ELR (cell line): ENCODE measurements around the gene RBBP8.
"Not testable (repeated sequence)": the region's sequence is repeated elsewhere in the genome, so short reads cannot be mapped to it uniquely, and the experiment has no call there.

ENCODE experiments used
- DNase-seq: peaks from one replicate; pipeline ENCODE4 v3.0.0-alpha.2; 2015; ENCODE audit warnings: low read depth

The RBBP8 gene

DNA sequence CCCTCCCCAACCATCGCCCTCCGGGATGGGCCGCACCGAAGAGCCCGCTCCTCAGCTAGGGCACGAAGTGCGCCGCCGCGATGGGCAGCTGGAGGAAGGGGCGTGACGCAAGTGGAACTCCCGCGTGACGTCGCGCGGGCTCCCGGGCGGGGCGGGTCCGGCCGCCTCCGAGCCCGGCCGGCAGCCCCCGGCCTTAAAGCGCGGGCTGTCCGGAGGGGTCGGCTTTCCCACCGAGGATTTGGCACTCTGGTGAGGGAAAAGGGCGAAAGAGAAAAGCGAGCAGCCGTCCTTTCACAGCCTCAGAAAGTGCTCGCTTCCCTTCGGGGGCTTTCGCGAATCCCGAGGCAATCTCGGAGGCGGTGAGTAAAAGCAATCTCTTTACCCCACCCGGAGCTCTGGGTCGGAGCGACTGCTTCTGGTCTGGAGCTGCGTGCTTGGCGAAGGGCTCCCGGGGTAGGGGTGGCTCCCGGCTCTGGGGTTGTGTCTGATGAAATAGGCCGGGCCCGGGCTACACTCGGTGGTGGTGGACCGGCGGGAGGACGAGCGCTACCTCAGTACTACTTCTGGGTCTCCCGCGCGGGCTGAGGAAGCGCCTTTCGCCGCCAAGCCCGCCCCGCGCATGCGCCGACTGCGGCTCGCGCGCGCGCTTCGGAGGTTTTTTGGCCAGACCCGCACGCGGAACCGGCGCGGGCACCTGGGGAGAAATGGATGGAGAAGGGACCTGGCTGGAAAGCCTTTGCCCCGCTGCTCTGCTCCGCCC is at the start of gene RBBP8:
TSS of gene RBBP8 (plus strand) at position 123 of the 760 bp plus-strand sequence. CDS start 3,524 bp downstream, outside the sequence.
- DNase-seq, result peak; percentile 85

DNA sequence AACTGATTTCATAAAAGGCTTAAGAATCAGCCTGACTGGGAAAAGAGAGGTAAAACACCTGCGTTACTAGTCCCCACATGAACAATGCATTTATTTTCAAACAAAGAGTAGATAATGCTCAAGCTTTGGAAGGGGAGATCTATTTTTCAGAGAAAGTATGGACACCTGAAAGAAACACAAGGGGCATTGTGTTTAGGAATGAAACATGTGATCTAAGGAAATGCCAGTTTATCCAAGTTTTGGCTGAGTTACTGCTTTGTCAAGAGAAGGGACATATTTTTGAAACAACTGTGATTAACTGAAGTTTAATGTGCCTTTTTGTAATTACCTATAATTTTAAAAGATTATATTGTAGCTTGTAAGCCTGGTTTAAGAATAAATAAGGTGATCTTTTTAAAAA is 49.3 kb upstream of the RBBP8 start:
- no peak for DNase-seq

DNA sequence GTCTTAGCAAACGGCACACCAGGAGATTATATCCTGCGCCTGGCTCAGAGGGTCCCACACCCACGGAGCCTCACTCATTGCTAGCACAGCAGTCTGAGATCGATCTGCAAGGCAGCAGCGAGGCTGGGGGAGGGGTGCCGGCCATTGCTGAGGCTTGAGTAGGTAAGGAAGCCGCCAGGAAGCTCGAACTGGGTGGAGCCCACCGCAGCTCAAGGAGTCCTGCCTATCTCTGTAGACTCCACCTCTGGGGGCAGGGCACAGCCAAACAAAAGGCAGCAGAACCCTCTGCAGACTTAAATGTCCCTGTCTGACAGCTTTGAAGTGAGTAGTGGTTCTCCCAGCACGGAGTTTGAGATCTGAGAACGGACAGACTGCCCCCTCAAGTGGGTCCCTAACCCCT is 47.4 kb upstream of the RBBP8 start:
- not testable (repeated sequence) for DNase-seq

DNA sequence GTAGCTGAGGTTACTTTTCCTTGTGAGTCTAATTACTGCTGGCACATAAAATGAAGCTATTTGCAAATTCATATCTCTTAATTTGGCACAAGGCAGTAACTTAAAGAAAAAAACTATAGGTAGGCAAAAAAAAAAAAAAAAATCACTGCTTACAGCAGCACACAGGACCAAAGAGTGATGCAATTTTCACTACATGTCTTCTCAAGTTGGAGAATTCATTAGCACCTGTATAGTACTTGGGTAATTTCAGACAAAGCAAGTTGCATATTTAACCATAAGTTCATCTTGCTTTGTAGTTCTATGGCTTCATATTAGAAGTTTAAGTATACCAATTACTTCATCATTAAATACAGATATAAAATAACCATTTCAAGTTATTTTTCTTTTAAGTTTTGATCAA is 33.7 kb upstream of the RBBP8 start:
- no peak for DNase-seq

DNA sequence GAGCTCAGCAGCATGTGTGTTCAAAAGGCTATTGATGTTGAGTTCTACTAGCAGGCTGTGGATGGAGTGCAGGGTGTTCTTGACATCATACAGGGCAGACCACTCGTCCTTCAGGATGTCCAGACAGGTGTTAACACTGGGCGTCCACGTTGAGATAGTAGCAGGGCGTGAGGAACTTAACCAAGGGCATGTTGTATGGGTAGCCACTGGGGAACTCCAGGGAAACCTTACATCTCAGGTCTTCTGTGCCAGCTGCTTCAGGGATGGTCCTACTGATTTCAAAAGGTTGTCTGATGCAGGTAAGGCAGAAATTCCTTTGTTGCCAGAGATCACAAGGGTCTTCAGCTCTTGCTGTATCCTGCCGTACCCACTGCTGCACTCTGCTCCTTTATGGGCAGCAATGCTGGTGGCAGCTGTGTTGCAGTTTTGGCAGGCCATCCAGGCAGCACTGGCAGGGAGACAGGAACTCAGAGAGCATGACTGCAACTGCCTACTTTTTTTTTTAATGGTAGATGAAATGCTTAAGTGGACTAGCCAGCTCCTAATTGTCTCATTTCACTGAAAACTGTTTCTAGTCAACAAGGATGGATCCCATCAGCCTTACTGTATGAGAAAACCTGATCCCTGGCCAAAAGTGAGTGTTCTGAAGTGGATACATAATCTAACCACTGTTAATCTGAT is 32.4 kb upstream of the RBBP8 start:
- DNase-seq, result no peak

DNA sequence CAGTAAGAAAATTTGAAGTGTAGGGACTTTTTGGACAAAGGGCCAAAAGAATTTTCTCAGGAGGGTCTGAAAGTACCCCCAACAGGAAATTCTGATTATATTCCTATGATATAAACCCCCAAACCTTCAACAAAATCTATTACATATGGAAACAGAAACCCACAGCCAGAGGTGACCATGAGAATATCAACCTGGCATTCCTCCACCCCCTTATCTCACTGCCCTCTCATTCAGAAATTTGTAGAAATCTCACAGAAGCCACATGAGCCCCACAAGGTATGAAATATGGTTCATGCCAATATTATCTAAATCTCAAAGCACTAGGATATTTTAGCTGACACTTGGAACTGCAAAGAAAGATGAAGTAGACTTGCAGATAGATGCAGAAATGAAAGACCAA is 31.0 kb upstream of the RBBP8 start:
- DNase-seq, result no peak

DNA sequence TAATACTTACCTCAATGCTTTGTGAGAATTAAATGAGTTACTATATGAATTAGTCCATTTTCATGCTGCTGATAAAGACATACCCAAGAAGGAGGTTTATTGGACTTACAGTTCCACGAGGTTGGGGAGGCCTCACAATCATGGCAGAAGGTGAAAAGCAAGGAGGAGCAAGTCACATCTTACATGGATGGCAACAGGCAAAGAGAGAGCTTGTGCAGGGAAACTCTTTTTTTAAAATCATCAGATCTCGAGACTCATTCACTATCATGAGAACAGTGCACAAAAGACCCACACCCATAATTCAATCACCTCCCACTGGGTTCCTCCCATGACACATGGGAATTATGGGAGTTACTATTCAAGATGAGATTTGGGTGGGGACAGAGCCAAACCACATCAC is 29.9 kb upstream of the RBBP8 start:
- not testable (repeated sequence) for DNase-seq

DNA sequence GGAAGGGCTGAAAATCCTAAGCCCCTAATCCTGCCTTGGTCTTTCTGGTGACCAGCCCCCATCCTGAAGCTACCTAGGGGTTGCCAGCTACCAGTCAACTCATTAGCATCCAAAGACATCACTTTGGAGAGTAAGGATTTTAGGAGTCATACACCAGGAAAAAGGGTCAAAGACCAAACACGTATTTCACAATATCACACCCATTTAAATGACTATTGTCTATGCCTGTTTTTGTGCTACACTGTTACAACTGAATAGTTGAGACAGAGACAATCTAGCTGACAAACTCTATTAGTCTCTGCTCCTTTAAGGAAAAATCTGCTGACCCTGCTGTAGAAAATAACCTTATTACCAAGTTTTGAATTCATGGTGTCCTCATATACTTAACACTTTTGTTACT is 21.0 kb upstream of the RBBP8 start:
- no peak for DNase-seq

DNA sequence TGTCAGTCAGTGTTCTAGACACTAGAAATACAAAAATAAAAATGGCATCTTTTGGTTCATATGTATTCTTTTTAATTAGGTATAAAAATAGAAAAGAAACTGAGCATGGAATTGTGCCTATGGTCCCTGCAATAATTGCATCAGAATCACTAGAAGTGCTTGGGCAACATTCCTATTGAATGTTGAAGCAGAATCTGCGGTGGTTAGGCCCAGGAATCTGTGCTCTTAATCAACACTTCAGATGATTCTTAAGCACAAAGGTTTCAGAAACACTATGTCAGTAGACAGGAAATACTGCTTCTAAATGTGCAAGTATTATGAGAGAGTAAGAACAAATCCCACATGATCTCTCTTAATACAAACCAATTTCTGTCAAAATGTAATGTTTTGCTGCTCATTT is 20.3 kb upstream of the RBBP8 start:
- no peak for DNase-seq

DNA sequence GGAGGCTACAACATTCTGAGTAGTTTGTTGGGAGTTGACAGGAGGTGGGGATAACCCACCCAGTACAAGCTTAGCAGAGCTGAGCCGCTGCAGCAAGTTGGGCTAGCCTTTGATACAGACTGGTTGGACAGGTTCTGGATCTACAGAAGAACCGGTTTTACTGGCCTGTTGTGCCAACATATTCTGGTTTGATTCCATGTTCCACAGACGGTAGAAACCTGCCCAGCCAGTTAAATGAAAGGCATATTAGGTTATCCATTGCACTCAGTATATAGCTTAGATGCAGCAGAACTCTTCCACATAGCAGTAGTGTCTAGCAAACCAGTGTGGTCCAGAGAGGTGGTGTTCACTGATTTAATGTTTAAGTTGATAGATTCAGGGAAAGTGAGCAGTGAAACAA is 19.3 kb upstream of the RBBP8 start:
- DNase-seq, result no peak

DNA sequence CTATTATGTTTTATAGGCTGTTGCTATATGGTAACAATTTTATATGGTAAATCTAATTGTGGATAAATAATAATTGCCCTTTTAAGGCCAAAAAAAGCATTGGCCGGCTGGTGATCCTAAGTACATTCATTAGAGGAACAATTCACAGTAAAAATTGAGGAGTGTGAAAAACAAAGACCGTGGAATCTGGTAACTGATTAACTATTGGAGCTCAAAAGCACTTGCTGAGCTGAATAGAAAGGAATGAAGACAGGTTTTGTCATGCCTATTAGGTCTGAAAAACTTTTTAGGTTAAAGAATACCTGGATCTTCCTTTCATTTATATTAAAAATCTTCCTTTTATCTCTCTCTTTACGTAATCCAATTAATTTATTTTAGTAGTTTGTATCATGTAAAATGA is 18.5 kb upstream of the RBBP8 start:
- DNase-seq, result no peak

DNA sequence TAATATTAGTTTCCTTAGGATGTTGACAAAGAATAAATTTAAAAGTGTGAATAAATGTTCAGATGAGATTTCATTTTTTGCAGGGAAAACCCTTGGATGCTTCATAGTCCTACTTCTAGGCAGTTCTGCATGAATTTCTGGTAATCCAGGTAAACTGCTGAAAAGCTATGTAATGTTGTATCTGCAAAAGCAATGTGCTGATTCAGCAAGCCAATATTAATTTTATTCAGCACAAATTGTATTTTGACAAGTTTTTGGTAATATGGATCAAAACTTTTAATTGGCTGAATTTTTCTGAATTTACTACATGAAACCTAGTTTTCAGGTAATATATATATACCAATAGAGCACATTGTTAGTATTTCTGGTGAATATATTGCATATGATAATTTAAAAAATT is 17.8 kb upstream of the RBBP8 start:
- no peak for DNase-seq

DNA sequence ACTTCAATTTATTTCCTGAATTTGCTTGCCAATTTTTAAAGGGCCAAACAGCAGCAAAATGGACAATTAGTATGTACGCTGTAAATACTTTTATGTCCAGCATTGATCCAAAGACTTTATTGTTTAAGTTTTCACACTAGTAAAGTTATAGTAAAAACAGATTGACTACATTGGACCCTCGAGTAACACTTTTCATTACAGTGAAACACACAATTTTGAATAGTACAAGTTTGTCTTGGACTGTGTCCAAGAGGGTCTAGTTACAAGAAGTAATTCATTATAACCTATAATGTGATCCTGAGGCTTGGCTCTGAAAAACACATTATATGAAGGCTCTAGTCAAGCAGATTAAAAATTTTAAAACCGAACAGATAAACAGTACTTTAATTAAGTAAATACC is 11.4 kb upstream of the RBBP8 start:
- DNase-seq, result no peak

DNA sequence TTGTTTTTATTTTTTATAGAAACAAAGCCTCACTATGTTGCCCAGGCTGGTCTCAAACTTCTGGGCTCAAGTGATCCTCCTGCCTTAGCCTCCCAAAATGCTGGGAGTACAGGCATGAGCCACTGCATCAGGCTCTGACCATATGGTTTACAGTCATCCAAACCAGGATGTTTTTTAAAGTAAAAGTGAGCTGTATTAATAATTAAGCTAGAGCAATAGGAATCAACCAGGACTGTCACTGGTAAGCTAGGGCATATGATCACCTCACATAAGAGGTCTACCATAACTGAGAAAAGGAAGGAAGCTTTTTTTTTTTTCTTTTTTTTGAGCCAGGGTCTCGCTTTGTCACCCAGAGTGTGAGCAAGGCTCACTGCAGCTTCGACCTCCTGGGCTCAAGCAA is 8.5 kb upstream of the RBBP8 start:
- no peak for DNase-seq

DNA sequence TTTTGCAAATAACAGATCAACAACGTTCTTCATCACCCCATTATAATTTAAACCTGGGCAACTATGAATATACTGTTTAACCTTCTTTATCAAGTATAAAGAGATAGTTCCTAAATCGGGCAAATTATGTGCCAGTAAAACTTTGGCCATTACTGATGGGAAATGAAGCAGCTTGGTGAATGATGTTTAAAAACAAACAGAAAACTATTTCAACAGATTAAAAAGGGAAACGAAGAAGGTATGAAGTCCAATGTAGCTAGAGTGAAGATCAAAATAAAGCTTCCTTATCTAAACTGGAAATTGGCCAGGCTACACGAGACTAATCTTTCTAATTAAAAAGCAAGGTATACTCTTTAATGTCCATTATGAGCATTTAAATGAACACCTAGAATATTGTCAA is 6.7 kb upstream of the RBBP8 start:
- no peak for DNase-seq

DNA sequence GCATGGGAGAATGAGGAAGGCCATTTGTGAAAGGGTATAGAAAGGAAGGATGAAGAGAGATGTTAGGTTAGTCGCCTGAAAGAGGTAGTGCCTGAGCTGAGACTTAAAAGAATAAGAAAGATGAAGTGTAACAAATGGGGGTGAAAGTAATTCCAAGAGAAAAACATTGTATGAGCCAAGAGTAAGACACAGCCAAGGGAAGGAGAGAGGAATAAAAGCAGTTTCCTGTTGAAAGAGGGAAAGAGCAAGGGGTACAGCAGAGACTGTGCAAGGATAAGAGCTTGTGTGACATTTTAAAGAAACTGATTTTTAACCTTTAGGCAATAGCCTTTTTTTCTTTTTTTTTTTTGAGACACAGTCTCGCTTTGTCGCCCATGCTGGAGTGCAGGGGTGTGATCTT is 4.8 kb upstream of the RBBP8 start:
- no peak for DNase-seq

DNA sequence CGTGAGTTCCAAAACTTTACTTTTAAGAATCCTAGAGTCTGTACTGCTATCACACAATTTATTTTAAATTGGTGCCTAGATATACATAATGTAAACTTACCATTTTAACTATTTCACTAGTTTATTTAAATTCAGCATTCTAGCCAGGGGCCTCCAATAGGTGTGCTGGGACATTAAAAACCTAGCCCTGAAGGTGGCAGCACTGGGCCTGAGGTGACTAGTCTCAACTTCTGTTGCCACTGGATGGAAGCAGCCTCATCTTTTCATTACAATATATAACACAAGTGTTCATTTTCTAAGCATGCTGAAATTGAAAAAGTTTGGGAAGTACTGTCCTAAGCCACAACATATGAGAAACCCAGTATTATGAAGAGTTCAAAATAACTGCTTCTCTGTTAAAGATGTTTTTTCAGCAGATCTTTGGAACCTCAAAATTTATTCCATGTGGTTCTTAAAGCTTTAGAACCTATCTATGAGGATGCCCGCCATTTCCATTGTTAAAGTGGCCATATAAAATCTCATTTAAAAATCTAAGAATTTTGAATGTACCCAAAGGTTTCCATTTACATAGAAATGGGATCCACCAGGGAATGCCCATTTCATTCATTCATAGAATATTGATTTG is 2.9 kb upstream of the RBBP8 start:
- DNase-seq, result peak; percentile 81

DNA sequence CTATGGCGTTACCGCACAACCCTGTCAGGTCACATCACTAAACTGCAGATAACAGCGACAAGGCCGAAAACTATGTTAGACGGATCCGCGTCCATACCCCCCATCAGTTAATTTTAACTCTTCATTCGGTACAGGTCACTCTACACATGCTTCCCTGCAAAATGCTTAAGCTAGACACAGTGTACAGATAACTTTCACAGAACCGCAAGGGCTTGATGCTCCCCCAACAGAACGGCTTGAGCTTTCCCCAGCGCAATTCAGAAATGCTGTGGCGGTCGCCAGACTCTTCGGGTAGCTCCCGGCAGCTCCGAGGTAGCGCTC is 283 bp upstream of the RBBP8 start:
- DNase-seq, result no peak

DNA sequence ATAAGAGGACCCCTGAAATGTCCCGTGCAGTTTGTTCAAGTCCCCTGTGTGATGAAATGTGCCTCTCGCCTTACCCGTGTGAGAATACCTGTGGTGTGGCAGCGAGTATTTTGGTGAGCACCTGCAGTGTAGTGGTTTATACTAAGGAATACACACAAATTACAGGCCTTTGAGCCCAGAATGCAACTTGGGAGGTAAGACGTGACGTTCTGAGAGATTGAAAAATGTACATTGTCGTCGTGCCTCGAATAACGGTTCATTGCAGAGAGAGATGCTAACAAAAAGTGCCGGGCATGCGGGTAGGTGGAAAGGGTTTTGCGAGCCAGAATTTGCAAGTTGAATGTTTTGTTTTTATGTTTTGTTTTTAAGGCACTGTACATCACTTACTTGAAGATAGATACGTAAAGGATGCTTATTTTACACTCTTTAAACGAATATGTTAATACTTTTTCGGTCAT is 867 bp downstream of the RBBP8 start:
- no peak for DNase-seq

DNA sequence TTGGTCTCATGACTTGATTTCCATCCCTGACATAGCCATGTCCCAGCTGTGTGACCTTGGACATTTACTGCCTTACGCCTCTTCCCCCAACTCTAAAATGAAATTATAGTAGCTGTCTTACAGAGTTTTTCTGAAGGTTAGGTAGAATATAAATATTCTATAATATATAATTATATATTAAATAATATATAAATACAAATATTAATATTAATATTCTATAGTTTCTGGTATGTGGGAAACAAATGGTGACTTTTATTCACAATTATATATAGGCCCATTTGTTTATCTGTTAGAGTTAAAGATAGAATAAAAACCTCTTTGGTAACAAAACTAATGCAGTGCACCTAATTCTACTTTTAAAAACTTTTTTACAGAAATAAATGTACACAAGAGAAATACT is 1.7 kb downstream of the RBBP8 start:
- no peak for DNase-seq

DNA sequence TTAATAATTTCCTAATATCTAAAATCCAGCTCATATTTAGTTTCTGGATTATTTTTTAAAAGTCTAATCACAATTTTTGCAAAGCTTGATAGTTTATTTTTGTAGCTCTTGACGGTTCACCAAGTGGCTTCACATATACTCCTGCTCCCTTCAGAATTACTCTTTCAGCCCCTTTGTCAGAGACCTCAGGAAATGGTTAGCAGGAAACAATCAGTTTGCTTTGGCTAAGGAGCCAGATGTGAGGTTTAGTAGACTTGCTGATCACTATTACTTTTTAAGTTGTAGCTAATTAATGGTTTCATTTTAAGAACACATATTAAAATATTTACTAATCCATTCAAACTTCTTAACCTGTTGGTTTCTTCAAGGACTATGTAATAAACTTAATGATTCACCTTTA is 2.3 kb downstream of the RBBP8 start:
- peak; percentile 10 for DNase-seq

DNA sequence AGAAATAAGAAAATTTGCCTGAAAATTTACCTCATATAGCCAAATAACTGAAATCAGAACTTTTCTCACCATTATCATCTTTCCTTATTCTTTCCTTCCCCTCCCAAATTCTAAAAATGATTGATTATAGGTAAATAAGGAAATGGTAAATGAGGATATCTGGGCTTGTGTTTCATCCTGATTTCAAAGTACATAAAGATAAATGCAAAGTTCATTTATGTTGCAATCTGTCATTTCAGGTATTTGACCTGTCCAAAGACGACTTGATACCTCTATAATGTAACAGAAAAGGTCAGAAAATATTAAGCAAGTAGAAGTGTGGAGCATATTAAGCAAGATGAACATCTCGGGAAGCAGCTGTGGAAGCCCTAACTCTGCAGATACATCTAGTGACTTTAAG is 3.4 kb downstream of the RBBP8 start:
- DNase-seq, result no peak

DNA sequence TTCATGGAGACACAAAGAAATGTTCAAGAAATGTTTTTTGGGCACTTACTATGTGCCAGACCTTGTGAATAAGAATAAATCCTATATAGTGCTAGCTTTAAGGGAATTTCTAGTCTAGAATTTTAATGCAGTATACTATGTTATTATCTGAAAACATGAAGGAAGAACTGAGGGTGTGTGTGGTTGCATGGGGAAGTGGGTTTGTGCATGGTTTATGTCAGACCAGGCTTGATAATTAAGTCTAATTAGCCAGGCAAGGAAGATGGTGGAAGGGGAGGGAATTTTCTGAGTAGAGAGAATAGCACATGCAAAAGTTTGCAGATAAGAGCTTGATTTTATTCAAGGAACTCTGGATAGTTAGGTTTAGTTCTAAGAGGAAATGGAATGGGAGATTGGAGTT is 6.5 kb downstream of the RBBP8 start:
- no peak for DNase-seq

DNA sequence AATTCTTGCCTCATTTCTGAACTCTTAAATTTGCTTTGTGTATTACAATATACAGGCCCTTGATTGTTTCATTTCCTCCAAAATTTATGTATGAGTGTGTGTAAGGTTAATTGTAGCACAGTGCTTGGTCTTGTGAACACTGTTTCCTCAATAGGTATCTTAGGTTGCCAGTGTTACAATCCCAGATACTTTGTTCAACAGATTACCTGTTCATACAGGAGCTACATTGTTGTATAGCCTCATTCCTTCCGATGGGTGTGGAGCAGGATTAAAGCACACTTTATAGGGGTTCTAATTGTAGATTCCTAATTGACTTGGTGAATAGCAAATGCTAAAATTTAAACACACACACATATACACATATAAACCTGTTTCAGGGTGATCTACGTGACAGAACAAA is 10.7 kb downstream of the RBBP8 start:
- no peak for DNase-seq
